Transverse colon (tissue), 3 donors: ENCODE results near the gene PRSS56.

Experiments
- EP300 ChIP-seq: sonication (generic); formaldehyde crosslinking; IDR thresholded peaks from one replicate; pipeline ENCODE4 v1.6.1; 2017; ENCODE audit warnings: antibody characterized with exemption, low read depth
- POLR2A ChIP-seq: fragments of 450-650 bp; IDR thresholded peaks from one replicate; pipeline ENCODE4 v1.6.1; 2016; ENCODE audit warnings: antibody characterized with exemption, mild to moderate bottlenecking, moderate library complexity
- TF ChIP-seq, protein P1 (sequence below), 5 experiments: fragments of 200-600 bp in 3 of 5; fragments of 450-650 bp in 2 of 5; sonication (generic) in 3 of 5; IDR thresholded peaks; 1 replicate in 2 of 5; 2 replicates in 3 of 5; pipeline ENCODE4 v1.5.1; 2016 to 2017; ENCODE audit warnings: antibody characterized with exemption in 5 of 5, inconsistent platforms in 3 of 5, mild to moderate bottlenecking in 2 of 5, moderate library complexity in 1 of 5

DNA sequence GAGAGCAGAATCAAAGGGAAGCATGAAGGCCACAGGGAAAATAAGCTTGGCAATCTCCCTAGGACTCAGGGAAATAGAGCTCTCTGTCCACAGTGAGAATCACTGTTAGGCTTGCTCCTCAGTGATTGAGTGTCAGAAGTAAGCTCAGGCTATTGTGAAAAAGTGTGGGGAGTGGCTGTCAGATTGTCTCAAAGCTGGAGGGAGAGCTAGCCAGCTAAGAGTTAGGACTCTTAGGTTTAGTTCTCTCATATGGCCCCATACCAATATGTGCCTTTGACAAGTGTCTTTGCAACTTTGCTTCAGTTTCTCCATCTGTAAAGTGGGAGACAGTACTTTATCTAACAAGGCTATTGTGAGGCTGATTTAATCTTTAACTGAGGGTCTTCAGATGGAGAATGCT lies 47.5 kb downstream of the PRSS56 start:
- TF ChIP-seq POLR2A (no peak), EP300 (no peak)
- TF ChIP-seq, protein P1, sequence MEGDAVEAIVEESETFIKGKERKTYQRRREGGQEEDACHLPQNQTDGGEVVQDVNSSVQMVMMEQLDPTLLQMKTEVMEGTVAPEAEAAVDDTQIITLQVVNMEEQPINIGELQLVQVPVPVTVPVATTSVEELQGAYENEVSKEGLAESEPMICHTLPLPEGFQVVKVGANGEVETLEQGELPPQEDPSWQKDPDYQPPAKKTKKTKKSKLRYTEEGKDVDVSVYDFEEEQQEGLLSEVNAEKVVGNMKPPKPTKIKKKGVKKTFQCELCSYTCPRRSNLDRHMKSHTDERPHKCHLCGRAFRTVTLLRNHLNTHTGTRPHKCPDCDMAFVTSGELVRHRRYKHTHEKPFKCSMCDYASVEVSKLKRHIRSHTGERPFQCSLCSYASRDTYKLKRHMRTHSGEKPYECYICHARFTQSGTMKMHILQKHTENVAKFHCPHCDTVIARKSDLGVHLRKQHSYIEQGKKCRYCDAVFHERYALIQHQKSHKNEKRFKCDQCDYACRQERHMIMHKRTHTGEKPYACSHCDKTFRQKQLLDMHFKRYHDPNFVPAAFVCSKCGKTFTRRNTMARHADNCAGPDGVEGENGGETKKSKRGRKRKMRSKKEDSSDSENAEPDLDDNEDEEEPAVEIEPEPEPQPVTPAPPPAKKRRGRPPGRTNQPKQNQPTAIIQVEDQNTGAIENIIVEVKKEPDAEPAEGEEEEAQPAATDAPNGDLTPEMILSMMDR (IDR thresholded peaks at IDR 0.05): no peak
